Inflammatory macrophage (primary cell): Measurements from ENCODE around the gene TOX2.

ENCODE experiments used
- DNase-seq, 2 donors: peaks; one replicate each; pipeline ENCODE4 v3.0.0-alpha.2; 2020 to 2022

TOX2 gene

DNA sequence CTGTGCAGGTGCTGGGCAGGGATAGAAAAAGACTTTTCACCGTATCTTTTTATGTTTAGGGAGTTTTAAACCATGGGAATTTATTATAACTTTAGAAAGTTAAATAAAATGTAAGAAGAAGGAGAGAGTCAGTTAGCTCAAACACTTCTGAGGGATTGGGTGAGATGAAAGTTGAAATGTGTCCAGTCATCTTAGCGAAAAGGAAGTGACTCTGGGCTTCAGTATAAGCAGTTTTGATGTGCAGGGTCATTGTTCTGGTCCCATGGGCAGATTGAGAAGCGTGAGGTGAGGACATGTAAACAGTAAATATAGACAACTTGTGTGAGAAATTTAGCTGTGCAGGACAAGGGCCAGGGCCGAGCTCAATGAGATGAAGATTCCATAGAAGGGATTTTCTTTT lies 66.9 kb downstream of the TOX2 start:
- DNase-seq, result peak; percentile 37 to 39

DNA sequence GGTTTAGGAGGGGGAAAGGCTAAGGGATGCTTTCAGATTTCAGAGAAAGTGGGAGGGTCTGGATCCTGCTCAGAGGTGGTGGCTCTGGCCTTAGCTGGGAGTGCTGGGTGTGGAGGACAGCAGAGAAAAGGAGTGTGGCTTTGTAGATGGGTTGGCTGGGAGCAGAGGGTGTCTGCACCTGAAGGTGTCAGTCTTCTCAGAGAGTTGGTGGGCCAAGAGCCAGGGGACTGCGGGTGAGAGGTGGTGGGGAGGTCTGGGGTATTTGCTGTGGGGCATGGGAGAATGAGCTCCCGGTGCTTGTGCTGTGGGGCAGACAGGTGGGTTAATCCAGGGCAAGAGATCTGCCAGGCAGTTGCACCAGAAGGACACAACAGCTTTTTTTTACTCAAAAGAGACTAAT lies 67.4 kb downstream of the TOX2 start:
- no peak for DNase-seq

DNA sequence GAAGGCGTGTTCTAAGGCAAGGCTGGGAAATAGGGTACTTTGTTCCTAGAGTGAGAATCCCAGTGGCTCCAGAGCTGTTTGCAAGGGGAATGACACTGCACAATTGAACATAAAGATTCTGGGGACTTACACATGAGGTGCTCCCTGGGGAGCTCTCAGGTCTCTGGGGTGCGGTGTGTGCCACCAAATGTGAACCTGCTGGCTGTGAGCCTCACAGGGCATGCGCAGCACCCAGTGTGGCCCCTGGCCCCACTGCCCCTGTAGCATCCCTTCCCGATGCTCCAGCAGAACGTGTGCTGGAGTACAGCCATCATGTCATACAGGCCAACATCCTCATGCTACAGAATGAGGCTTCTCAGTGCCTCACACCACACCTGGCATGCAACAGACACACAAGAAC lies 68.2 kb downstream of the TOX2 start:
- DNase-seq, result no peak

DNA sequence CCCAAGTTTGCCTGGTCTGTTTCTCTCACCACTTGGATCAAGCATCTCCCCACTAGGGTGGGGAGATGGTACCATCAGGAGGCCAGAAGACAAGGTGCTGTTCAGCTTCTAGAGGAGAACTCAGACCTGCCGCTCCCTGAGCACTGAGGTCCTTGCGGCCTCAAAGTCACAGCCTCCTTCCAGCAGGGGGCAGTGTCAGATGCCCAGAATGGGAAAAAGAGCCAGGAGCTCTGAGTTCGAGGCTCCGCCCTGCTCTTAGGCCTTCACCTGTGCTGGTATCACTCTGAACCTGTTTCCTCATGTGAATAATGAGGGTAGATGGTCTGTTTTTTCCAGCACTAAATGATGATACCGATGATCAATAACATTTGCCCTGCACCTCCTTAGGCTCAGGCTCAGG lies 68.7 kb downstream of the TOX2 start:
- no peak for DNase-seq

DNA sequence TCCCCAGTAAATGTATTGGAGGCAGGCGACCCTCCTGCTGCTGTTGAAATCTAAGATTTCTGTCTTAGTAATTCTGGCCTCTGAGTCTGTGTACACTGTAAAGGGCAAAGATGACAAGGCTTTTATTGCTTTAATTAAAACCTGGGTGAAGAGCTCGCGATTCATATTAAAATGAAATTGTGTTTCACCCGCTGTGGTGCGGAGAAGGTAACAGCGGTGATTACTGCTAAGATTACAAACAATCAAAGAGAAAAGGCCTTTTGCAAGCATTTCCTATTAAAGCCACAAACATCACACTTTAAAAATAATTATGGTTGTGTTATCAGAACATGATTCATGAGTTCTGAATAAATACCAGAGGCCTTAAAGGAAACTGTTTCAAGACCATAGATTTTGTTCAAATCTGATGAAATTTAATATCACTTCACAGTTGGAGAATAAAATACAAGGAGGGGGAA lies 69.3 kb downstream of the TOX2 start:
- DNase-seq, result no peak

DNA sequence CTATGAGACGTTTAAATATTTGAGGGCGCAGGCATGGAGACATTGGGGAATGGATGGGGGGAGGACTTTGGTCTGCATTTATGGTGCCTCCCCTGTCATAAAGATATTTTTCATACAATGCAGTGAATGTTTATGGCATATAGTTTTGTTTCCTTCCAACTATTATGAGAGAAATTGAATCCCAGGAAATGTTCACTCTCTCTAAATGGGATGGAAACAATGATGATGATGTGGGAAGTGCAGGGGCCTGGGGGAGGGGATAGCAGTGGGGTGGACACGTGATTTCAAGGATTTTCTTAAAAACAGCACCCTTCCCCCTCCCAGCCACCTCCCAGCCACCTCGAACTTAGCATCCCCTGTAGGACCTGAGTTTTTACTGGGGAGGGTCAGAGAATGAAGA lies 69.9 kb downstream of the TOX2 start:
- no peak for DNase-seq

DNA sequence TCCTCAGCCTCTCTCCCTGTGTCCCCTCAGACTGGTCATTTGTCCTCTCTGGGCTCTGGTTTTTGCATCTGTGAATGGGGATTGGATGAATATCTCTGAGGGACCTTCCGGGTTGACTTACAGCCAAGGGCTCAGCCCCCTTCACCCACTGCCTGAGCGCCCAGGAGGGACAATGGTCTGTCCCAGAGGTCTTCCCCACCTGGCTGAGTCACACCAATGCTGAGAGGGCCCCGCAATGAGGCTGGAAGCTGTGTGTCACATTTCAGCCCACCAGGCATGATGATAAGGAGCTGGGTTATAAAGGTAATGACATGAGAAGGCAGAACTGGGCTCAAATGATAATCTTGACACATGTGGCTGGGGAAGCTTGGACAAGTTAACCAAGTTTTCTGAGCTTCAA lies 70.5 kb downstream of the TOX2 start:
- DNase-seq, result no peak

DNA sequence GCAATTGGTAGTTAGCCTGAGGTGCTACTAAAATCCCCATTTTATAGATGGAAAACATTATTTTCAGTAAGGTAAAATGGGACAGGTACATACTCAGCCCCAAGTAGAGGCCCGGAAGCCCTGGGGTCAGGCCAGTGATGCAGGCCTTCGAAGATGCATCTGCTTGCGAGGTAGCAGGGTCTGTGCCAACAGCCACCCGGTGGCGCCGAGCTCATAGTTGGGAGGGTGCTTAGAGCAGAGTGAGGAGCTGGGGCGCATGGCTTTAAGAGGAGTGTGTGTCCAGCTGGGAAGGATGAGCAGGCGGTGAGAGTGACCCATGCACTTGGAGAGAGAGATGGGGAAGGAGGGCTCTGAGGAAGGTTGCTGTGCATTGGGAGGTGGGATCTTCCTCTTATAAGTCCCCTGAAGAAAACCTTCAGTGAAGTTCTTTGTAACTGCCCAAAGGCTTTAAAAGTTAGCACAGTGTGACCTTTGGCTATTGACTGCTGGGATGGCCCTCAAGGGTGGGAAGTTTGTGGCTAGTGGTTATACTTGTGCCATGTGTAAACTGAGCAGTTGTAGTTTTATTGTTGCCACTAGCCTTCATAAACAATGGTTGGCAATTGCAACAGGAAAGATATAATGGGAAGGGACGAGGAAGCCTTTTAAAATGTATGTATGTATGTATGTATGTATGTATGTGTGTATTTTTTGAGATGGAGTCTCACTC lies 71.1 kb downstream of the TOX2 start:
- no peak for DNase-seq

DNA sequence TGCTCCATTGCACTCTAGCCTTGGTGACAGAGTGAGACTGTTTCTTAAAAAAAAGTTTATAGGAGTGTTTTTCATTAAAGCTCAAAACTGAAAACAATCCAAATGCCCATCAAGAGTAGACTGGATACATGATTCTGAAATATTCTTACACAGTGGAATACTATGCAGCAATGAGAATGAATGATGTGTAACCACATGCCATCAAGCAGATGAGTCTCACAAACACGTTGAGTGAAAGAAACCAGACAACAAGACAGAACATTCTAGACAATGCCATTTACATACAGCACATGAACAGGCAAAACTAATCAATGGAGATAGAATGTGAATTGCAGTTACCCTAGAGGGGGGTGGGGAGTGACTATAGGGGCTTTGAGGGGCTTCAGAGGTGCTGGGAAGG lies 72.4 kb downstream of the TOX2 start:
- no peak for DNase-seq

DNA sequence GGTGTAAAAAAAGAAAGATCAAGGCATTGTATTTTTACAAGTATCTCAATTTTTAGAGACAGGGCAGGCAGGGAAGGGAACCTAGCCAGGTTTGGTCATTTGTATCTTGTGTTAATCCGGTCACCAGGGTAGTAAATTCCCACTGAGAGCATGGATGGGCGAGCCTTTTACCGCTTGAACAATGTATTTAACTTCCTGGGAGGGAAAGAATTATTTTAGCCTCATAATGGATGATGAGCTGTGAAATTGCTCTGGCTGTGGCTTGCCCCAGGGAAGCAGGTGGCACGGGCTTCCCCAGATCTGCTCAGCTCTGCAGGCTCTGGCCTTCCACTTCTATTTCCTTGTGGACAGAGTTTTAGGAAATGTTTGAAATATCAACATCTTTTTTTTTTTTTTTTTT lies 72.9 kb downstream of the TOX2 start:
- no peak for DNase-seq

DNA sequence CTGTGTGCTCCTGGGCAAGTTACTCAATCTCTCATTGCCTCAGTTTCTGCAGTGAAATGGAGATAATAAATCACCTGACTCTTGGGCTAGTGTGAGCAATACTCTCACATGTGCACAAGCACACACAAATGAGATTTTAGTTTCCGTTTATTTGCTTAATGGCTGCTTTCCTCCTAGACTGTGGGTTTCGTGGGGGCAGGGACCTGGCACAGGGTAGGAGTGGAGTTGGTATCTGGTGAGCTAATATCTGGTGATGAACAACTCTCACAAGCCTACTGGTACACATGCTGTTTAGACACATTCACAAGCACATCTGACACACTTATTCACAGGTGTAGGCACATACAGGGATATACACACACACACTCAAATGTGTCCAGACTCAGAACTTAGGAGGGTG lies 73.8 kb downstream of the TOX2 start:
- DNase-seq, result no peak

DNA sequence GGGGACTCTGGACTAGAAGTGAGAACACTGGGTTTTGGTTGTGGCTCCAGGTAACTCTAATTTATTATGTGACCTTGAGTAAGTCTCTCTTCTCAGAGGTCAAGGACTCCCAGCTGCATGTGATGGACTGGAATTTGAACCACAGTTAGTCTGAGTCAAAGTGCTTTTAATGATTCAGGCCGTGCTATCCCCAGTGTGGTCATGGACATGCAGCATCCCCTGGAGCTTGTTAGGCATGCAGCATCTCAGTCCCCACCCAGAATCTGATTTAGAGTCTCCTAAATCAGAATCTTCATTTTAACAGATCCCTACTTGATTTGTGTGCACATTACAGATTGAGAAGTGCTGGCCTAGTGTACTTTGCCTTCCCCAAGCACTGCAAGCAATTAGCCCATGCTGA lies 74.2 kb downstream of the TOX2 start:
- no peak for DNase-seq

DNA sequence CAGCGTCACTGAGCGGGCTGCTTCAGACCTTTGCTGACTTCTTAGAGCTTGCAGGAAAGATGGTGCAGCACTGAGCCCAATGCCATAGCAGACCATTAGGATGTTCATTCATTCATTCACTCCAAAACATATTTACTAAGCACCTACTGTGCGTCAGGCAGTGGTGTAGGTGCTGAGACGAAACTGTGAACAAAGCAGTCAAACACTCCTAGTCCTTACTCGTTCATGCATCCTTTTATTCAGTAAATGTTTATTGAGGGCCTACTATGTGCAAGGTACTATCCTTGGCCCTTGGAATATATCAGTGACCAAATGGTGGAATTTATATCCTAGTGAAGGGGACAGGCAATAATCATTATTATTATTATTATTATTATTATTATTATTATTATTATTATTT lies 76.6 kb downstream of the TOX2 start:
- DNase-seq, result no peak

DNA sequence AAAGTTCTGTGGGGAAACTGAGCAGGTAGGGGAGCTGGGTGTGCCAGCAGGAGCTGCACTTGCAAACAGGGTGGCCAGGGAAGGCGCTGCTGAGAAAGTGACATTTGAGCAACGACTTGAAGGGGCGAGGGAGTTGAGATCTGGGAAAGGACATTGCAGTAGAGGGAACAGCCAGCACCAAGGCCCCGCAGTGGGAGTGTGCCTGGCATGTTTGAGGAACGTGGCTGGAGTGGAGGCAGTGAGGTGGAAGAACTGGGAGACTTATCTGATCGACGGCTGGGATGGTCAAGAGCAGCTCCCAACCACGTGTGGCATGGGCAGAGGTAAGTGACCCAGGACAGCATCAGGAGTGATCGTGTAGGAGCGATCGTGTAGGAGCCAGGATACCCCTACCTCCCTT lies 77.3 kb downstream of the TOX2 start:
- no peak for DNase-seq

DNA sequence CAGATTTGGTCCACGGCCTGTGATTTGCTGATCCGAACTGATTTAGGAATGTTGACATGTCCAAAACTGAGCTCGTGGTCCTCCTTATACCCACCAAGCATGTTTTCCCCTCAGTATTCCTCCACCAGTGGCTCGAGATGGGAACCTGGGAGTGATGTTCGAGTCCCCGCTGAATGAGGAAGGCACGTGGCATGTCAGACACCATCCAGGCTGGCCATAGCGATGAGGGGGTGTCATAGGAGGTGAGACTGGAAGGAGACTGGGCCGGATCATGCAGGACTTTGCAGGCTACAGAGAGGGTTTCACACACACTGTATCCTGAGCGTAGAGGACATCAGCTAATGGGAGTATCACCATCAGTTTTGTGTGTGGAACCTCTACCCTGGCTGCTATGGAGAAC lies 78.2 kb downstream of the TOX2 start:
- DNase-seq, result no peak

DNA sequence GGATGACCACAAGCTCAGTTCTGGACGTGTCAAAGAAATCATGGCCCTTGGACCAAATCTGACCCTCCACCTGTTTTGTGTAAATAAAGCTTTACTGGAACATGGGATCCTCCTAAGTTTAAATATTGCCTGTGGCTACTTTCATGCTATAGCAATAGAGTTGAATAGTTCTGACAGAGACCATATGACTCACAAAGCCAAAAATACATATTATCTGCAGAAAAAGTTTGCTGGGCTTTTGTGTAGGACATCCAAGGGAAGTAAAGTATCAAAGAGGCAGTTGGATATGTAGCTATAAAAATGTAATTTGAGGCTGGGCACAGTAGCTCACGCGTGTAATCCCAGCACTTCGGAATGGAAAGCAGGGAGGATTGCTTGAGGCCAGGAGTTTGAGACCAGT lies 78.9 kb downstream of the TOX2 start:
- no peak for DNase-seq

DNA sequence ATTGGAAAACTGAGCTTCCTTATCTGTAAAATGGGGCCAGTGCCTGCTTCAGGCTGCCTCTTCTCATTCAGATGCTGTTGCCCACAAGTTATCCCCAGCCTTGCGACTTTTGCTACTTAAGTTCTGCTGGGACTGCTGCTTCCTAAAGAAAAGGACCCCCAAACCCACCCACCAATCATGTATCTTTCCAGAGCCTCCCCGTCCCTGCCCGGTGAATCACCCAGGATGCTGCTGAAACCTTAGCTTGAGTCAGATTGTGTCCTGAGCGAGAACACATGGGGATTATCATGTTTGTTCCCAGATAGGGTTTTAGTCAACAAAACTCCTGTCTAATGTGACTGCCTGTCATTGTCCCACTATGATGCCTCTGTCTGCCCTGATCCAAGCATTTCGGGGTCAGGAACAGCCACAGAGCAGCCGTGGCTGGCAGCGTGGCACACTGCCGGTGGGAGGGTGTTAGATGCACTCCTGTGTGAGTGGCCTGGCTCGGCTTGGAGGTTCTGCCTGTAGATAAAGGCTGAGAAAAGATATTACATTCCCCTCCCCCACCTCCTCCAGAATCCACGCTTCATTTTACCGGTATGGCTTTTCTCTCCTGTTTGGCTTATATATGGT lies 79.9 kb downstream of the TOX2 start:
- DNase-seq, result no peak

DNA sequence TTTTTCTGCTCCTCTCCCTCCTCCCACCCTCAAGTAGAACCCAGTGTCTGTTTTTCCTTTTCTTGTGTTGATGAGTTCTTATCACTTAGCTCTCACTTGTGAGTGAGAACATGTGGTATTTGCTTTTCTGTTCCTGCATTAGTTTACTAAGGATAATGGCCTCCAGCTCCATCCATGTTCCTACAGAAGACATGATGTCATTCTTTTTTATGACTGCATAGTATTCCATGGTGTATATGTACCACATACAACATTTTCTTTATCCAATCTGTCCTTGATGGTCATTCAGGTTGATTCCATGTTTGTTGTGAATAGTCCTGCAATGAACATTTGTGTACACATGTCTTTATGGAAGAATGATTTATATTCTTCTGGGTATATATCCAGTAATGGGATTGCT lies 81.0 kb downstream of the TOX2 start:
- DNase-seq, result no peak

DNA sequence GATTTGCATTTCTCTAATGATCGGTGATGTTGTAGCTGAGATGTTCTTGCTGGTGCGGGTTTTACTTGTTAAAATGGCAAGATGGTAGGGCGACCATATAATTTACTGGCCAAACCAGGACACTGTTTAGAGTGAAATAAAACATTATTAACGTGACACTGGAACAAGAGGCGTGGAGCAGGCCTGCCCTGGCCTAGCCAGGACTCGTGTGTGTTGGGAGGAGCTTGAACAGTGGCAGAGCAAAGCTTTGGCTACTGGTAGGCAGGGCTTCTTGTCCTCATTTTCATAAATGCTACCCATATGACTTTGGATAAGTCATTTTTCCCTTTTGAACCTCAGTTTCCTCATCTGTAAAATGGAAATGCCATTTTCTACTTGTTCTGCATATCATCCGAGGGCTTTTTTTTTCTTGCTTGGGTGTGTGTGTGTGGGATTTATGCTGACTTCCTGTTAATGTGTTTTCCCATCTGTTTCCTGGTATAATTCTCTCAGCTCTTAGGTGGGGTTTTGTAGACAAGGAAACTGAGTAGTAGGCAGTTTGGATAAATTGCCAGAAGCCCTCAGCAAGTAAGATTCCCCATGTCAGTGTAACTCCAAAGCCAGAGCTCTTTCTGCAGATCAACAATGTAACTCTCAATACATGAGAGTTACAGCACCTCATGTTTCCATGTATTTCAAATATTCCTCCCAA lies 81.7 kb downstream of the TOX2 start:
- no peak for DNase-seq

DNA sequence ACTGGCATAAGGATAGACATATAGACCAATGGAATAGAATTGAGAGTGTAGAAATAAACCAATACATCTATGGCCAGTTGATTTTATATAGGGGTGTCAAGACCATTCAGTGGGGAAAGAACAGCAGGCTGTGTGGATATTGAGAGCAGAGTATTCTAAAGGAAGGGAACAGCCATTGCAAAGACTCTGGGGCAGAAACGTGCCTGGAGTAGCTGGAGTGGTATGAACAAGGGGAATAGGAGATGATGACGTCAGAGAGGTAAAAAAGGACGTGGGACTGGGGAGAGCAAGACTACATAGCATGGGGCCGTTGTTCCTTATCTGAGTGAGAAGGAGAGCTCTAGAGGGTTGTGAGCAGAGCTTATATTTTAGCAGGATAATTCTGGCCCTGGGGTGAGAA lies 85.2 kb downstream of the TOX2 start:
- DNase-seq, result no peak

DNA sequence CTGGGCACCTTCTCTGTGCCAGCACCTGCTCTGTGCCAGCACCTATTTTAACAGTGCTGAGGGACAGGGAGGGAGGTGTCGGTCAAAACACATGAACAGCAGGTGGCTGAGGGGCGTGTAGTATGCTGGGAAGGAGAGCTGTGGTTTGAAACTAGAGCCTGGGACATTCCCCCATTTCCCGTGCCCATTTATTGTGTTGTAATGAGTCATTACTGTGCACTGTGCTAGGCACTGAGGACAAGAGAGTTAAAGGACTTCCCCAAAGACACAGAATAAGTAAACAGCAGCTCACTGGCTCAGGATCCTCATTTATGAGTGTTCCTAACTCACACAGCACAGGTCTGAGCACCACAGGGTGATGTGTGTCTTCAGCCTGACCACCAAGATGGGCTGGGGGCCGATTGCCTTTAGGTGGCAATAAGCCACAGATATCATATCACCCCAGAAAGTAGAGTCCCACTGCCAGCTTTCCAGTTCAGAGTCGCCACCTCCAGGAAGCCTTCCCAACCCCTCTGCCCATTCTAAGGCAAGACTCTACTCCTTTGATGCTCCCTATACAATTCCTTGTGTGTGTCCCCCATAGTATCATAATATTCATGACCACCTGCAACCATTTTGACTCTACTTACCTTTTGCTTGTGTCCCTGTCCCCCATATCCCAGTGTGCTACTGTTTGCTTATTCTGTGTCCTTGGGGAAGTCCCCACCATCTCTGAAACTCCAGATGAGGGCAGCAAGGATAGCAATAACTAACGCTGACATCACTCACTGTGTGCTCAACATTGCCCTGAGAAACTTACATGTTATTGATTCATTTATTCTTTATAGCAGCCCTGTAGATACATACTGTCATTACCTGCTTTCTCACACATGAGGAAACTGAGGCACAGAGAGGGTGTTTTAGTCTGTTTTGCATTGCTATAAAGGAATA lies 87.3 kb downstream of the TOX2 start:
- DNase-seq, result no peak

DNA sequence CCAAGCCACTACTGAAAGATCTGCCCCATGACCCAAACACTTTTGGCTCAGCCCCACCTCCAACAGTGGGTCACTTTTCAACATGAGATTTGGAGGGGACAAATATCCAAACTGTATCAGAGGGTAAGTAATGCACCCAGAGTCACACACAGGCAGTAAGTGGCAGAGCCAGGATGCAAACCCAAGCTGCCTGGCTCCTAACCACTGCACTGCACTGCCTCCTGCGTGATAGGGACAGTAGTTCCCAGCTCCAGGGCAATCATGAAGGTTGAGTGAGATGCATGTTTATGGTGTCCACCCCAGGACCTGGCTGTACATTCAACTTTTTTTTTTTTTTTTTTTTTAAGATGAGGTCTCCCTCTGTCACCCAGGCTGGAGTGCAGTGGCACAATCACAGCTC lies 88.2 kb downstream of the TOX2 start:
- DNase-seq, result no peak

DNA sequence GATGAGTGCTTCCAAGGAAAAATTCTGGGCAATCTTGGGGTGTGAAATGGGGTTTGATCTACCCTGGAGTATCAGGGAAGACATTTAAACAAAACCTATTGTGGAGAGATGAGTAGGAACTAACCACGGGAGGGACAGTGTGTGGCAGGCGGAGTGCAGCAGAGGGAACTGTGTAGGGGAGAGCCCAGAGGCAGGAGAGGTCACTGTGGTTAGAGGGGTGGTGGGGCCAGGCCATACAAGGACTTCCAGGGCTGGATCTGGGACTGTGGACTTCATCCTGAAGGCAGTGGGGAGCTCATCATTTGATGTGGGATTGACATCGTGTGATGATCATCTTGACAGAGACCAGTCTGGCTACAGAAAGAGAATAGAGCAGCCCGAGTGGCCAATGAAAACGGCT lies 89.0 kb downstream of the TOX2 start:
- DNase-seq, result no peak
